Esophagus muscularis mucosa (tissue), 4 donors: ENCODE data around the gene ATP5F1D.

Experiments
- EP300 ChIP-seq: sonication (generic); formaldehyde crosslinking; IDR thresholded peaks from one replicate; pipeline ENCODE4 v1.6.1; 2017; ENCODE audit warnings: antibody characterized with exemption
- POLR2A ChIP-seq: fragments of 450-650 bp; IDR thresholded peaks from one replicate; pipeline ENCODE4 v1.6.1; 2017; ENCODE audit warnings: antibody characterized with exemption, moderate library complexity, mild to moderate bottlenecking, low read depth
- POLR2AphosphoS5 ChIP-seq, 2 donors: sonication (generic); formaldehyde crosslinking; IDR thresholded peaks; one replicate each; pipeline ENCODE4 v1.6.1; 2017; ENCODE audit warnings: antibody characterized with exemption in 2 of 2
- TF ChIP-seq, protein P1 (sequence below), 3 experiments: fragments of 200-600 bp in 2 of 3; fragments of 450-650 bp in 1 of 3; sonication (generic) in 2 of 3; IDR thresholded peaks; one replicate each; pipeline ENCODE4 v1.5.1; 2017 to 2019; ENCODE audit warnings: antibody characterized with exemption in 3 of 3, mild to moderate bottlenecking in 2 of 3, moderate library complexity in 1 of 3

DNA sequence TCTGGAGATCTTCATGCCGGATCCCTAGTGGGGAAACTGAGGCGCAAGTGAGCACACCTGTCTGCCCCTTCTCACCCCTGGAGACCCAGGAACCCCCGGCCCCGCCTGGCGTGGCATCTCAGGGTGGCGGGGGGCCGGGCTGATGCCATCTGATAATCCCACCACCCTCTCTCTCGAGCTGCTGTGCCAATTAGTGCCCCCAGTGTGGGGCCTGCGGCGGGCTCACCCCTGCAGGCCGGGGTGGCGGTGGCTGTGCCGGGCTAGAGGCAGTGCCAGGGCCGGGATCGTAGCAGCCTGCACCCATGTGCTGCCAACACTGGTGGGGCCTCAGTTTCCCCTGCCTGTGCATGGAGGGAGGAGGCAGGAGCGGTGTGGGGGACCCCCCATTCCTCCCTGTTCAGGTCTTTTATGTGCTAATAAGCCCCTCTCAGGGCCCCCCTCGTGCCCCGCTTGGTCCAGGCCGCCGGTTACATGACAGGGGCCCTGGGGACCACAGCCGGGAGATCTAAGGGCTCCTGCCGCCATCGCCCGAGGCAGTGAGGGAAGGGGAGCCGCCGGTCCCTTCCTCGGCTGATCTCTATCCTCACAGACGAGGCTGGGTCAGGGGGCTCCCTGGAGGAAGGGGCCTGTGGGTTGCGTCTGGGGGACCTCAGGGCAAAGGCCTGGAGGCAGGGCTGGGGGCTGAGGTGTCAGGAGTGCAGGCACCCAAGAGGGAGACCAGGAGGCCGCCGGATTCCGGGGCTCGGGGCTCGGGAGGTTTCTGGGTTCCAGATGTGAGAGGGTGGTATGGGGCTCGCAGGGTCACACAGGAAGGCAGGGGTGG is 52.4 kb downstream of the ATP5F1D start:
- TF ChIP-seq, protein P1, sequence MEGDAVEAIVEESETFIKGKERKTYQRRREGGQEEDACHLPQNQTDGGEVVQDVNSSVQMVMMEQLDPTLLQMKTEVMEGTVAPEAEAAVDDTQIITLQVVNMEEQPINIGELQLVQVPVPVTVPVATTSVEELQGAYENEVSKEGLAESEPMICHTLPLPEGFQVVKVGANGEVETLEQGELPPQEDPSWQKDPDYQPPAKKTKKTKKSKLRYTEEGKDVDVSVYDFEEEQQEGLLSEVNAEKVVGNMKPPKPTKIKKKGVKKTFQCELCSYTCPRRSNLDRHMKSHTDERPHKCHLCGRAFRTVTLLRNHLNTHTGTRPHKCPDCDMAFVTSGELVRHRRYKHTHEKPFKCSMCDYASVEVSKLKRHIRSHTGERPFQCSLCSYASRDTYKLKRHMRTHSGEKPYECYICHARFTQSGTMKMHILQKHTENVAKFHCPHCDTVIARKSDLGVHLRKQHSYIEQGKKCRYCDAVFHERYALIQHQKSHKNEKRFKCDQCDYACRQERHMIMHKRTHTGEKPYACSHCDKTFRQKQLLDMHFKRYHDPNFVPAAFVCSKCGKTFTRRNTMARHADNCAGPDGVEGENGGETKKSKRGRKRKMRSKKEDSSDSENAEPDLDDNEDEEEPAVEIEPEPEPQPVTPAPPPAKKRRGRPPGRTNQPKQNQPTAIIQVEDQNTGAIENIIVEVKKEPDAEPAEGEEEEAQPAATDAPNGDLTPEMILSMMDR (IDR thresholded peaks at IDR 0.05): no peak
- no peak for TF ChIP-seq EP300
- TF ChIP-seq POLR2A: no peak
- TF ChIP-seq POLR2AphosphoS5 (IDR thresholded peaks at IDR 0.05): no peak
